GM21723 (cell line): ENCODE results near the gene DCT.
A peak's percentile ranks its signal among the peaks of the same experiment; 100 is the strongest.

ENCODE experiments used
- ATAC-seq: cut with Tn5 transposase; IDR thresholded peaks from one replicate; pipeline ENCODE4 v1.9.1; 2021; ENCODE audit warnings: mild to moderate bottlenecking, moderate library complexity; ENCODE audit not compliant: unreplicated experiment

Gene DCT

DNA sequence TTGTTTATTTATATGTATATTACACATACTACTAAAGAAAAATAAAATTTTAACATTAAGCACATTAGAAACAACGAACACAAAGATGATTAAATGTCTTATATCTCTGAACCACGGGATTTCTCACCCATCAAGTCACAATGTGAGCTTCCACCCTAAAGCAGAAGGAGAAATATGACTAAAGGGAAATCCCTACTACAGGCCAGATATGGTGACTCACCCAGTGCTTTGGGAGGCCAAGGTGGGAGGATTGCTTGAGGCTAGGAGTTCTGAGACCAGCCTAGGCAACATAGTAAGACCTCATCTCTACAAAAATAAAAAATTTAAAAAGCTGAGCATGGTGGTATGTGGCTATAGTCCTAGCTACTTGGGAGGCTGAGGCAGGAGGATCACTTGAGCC is 24.6 kb downstream of the DCT start:
- ATAC-seq, result no peak

DNA sequence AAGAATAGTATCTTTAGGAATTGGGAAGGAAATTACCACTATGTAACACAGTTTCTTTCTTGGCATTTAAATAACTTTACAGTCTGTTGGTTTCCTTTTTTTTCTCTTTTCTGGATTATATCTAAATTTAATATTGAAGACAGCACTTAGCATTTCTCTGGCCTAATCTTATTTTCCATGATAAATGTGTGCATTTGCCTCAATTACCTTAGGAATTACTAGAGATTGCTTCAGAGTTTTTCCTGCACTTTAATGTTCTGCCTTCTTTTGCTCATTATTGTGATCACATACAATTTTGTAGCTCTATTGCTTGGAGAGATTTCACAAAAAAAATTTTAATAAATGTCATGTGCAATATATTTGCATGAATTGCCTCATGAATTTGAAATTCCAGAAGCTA is 25.1 kb downstream of the DCT start:
- no peak for ATAC-seq

DNA sequence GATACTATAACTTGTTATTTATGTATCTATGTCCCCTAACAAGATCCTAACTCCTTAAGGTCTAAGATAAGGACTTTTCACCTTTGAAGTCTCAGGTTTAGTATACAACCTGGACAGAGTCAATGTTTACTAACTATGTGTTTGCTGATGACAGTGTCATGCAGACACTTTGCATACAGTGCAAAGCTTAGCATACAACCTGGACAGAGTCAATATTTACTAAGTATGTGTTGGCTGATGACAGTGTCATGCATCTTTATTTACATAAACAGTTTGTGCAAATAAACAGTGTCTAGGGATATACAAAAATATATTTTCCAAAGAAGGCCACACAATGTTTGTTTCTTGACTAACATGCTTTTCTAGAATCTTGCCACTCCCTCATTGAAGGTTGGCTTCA is 34.7 kb downstream of the DCT start:
- ATAC-seq, result no peak

DNA sequence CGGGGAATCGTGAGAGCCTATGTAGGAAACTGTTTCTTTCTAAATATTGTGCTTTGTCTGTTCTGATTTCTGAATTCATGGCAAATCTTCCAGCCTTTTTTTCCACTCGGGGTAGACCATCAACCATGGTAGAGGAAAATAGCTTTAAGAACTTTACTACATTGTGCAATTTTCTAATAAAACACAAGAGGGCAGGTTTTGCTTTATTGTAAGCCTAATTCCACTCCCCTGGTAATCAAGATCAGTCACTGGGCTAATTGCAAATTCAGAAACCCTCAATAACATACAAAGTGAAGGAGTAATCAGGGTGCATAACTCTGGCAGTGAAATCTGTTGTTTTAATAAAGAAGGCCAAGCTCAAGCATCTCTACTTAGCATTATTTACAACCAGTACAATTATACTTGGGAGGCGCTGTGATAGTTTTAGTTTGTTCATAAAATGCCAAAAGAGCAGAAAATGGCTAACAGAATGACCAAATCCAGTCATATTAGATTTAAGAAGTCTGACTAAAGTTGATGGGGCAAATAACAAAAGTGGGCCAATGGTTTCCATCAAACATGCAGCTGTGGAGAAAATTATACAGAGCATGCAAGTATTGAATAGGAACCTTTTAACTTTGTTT is 43.8 kb downstream of the DCT start:
- peak; percentile 59 for ATAC-seq

DNA sequence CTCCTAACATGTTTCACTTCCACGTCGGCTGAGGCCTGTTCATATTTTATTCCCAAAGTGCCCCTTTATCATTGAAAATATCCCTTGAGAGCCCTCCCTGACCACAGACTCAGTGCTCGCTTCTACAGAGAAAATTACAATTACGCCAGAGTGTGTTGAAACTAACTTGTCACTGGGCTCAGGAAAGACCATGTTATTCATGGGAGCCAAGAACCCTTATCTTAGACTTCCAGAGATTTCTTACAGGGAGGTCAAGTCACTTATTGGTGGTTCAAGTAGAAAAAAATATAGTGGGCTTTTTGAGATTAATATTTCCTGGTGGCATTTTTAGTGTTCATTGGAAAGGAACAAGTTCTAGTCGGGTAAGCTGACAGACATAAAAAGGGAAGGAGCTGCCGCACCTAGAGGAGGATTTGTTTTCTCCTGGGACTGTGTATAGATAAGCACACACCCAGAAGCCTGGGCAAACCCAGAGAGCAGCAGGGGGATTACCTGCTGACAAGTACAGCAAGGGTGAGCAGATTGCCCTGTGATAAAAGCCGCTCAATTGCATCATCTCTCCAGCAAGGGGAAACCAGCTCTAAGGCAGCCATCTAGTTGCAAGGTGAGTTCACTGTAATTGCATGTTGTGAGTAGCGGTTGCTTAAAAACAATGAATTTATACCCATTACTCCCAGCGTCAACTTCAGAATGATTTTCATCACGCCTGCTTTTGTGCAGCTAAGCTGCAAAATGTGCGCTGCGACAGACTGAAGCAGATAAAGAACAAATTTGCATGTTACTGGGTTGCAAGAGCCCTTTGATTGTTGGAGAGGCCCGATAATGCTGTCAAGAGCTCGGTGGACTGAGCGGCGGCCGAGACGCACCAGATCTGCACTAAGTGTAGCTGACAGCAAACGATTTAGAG is 46.2 kb downstream of the DCT start:
- ATAC-seq, result no peak

DNA sequence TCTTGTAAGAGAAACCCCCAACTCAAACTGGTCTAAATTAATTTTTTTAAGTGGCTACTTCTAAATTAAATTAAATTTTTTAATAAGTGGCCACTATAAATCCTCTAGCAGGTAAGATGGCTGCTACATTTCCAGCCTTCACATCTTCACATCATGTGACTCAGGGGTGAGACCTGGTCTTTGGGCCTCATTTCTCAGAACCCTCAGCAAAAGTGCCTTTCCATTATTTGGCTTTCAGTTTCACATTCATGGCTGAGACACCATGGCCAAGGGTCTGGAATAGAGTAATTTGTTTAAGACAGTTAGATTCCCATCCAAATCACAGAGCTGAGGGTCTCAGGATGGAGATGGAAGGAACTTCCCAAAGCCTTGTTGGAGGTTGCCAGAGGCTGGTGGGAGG is 47.5 kb downstream of the DCT start:
- no peak for ATAC-seq

DNA sequence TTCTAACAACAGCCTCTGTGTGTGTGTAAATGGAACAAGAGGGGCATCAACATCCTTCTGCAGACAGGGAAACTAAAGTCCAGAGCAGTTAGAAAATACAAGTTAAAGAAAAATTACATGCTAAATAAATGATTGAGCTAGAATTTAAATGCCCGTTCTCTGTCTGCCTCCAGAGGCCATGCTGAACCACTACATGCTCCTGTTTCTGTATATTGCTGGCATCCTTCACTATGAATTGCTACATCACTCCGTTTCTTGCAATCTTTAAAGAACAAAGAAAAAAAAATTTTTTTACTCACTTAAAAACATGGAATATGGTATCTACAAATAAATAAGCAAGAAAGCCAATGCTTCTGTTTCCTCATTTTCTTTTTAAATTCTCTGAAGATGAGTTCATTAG is 47.9 kb downstream of the DCT start:
- no peak for ATAC-seq

DNA sequence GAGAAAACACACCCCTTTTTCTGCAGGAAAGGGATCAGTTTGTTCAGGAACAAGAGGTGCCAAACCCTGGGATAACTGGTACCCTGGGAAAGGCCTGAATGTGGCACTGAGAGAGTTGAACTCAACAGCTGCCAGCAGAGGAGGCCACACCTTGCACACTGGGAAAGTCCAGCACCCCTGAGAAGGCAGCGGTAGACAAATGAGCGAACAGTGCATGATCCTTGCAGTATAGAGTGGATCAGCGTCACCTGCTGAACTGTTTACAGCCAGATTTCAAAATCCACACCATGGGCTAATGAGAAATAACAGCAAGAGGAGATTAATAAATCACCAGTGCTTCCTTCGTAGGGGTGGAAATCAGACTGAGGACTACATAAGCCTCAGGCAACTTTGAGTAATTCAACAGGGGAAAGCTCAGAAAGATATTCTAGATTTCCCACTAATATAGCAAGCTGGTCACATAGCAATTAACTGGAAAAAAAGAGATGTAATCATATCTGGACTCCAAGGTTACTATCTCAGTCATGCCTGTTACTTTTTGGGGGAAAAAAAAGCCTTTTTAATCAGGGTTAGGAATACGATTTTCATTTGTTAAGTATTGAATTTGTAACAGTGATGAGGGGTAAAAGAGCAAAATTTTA is 52.0 kb downstream of the DCT start:
- ATAC-seq, result no peak

DNA sequence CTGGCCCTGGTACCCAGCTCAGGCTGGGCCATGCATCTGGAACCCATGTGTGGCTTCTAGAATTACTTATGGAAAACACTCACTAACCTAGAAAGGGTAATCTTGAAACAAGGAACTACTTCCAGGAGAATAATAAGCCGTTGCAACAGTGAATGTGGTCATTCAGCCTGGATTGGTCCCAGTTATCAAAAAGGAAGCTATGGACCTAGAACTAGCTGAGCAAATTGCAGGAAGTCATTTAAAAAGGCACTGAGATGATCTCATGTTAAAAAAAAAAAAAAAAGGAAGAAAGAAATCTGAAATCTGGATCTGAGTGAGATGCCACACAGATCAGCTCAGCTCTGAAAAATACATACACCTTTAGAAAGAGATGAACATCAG is 59.6 kb downstream of the DCT start:
- no peak for ATAC-seq

DNA sequence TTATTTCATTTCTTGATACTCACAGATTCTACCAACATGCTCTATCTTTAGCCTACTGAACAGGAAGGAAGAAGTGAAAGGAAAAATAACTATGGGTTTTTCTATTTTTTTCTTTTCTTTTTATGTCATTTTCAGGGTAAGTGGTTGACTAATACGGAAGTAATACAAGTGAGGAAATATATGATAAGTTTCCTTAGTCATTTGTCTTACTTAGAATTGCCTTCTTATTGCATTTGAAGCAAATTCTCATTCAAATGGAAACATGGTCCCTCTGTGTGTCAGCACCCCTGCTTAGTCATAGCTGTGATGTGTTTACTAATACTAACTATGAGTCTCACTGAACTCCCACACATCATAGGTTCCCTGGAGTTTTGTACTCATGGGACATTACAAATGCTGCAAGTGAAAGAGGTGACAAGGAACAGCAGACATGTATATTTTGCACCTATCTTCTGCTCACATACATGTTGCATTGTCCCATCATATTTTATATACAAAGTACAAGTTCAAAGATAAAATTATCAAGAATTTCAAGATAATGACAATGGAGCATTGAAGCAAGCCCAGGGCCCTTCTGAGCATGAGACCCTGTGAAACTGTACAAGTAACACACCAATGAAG is 60.1 kb downstream of the DCT start:
- peak; percentile 53 for ATAC-seq

DNA sequence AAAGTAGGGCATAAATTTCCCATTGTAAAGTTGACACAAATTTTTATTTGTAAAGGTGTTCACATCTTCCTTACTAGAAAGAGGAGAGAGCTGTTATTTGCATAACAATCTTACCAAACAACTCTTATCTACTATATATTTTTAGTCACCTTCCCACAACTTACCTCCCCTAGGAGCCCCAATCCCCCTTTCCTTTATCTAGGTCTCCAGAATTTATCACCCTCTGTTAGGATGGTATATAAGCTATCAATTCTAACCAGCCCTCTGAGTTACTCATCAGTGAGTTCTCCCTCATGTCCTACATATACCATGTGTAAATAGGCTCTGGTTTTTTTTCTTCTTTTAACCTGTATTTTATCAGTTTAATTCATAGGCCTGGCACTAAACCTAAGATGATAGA is 62.2 kb downstream of the DCT start:
- no peak for ATAC-seq

DNA sequence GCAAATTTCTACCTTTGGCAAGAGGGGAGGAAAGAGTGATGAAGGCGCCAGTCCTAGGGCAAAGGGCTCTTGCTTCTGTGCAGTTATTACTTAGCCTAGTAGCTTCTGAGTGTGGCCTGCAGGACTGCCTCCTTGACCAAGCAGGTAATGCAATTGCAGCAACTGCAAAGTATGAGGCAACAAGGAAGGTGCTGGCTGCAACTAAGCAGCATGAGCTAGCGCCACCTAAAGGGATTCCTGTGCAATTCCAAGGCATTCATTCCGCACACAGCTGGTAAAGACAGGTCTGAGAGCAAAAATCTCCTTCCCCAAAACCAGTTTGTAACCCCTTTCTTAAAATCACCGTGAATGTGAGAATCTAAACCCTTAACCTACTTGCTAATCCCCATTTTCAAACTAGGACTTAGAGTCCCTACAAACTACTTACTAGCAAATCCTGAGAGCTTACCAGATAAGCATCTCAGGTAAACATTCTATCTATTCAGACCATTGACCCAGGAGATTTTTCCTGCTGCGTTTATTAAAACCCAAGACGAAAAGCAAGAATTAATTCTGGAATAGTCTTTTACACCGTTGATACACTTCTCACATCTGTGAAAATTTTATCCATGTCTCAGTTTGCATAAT is 62.9 kb downstream of the DCT start:
- no peak for ATAC-seq

DNA sequence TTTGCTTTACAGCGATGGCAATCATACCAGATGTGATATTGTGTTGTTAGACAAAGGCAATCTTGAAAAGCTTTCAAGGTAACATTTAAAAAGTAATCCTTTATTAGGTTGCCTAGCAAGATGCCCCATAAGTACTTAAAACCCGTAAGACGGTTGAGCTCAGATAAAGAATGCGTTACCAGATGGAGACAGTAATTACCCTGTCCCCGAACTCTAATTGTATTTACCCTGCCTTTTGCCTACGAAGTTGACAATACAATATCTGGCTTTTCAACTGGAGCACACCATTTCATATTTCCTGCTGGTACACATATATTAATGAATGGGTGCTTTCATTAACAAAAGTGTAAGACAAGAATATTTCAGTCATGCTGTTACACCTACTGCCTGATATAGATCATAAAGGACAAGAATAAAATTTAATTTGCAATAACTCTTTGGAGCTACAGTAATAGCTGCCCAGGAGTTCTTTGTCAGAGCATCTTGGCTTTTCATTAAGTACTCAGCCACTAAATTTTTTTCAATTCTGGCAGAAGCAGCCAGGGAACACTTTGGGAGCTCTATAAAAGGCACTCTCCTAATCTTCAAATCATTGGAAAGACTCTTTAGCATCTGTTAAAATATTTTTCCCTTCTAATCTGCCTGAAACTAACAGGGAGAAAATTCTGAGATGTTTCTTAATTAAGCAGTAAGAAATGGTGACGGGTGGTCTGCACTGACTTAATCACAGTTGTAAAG is 63.8 kb downstream of the DCT start:
- no peak for ATAC-seq

DNA sequence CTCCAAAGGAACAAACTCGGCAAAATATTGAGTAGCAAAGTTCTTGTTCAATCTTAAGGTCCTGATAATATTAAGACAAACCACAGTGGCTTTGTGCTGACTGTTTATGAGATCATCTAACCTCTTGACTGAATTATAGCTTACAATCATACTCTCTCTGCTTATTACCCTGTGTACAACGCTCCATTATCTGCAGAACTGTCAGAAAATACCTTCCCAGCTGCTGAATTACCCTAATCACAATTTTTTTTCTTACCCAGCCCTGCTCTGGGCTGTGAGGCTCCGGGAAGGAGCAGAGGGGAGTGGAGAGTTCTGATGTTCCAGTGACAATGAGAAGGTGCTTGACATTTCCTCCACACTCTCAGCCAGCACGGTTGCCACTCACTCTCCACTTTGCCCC is 64.8 kb downstream of the DCT start:
- no peak for ATAC-seq

DNA sequence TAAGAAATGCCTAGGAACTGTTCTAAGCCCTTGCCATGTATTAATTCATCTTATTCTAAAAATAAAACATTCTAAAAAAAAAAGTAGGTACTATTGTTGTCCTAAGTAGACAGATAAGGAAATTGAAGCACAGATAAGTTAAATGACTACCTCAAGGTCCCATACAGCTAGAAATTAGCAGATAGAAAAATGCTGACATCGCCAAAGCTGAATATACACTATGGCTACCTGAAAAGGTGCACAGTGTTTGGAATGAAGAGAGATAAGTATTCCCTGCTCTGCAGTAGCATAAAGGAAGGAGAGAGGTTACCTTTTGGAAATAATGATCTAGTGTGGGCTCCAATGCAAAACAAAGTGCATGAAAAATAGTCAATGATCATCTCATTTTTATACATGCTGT is 65.3 kb downstream of the DCT start:
- ATAC-seq, result no peak

DNA sequence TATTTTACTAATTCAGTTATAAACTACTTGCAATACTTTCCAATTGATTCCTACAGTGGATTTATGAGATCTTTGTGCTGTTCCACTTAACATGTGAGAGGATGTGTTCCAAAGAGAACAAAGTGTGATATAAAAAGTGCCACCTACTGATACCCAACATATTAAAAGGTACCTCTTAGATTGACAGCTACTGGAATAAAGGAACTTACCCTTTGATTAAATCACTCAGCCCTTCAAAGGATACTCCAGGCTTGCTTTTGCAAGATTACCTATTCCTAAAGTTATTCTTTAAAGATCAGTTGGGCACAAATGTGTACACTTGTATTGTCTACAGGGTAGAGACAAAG is 65.9 kb downstream of the DCT start:
- ATAC-seq, result no peak

DNA sequence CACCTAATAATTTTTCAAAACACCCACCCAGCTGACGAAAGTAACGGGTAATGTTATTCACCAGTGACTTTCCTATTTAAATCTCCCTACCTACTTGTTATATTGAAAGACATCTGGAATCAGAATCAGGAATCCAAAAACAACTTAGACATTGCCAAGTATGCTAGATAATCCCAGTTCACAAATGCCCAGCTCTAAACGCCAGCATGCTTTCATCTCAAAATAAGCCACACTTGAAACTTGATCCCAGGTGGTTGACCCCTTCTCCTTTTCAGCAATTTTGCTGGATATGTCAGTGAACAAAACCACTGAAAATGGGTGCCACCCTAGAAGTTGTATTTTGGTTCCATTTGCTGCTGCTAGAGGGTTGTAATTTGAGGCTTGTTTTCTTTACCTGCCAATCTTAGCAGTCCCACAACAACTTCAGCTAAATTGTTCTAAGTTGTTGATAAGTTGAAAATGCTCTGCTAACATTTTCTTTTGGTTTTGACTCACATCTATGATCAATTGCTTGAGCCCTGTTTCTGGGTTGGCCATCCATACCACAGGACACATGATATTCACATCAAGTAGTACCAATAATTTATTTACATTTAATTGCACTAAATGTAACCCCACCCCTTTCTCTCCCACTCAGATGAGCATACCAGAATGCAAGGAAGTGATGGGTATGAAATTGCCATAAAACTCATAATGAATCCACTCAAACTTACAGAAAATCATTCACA is 66.4 kb downstream of the DCT start:
- ATAC-seq, result no peak

DNA sequence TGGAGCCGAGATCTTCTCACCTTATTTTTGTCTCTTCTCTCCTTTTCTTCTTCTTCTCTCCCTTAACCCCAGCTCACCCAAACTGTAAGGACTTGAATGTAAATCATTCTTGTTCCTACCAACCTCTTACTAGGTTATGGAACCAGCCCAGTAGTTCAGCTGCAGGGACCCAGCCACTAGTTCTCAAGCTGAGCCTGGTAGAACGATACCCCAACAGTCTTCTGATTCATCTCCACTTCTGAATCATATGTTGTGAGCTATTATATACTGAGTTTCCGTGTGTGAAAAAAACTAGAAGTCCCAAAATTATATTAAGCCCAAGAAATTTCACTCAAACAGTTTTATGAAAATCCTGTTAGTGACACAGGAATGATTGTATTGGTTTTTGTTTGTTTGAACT is 67.7 kb downstream of the DCT start:
- no peak for ATAC-seq

DNA sequence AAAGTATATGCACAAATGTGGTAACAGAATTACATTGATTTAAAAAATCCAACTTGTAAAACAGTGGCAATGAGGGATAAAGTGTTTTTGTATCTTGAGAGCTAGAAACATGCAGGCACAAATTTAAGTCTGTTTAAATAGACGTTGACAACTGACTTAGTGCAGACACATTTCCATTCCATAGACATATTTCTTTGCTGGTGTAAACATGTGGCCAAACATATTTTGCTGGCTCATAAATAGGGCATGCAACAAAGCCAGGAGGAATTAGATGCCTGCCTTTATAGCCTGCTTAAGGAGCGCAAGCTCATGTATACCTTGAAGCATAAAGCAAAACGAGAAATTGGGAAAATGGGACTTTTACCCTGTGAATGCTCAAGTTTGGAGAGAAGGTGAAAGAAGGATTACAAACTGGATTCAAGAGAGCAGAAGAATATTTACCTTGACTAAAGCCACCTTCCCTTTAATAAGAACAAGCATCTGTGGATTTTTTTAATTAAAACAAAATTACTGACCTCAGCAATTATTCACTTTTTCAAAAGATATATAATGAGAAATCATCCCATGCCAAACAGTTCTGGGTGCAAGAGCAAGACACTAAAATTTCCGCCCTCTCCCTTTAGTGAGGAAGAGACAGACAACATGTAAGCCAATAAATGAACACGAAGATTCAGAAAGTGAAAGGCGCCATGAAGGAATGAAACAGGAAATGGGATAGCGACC is 71.0 kb downstream of the DCT start:
- ATAC-seq, result no peak
